ENCODE measurements around the gene DCST1. TPM values are rescaled to one million over a fixed set of nuclear protein-coding genes. Genes with fewer than 3 reads are reported as not detected.
A peak's percentile ranks its signal among the peaks of the same experiment; 100 is the strongest.

The DCST1 gene
- total and polyA plus RNA-seq, 2 of the 13 experiments (the other 11 are each of a cell fraction or from before 2014, with no cell fraction given) = 0.04 TPM; not detected in 1

DNA sequence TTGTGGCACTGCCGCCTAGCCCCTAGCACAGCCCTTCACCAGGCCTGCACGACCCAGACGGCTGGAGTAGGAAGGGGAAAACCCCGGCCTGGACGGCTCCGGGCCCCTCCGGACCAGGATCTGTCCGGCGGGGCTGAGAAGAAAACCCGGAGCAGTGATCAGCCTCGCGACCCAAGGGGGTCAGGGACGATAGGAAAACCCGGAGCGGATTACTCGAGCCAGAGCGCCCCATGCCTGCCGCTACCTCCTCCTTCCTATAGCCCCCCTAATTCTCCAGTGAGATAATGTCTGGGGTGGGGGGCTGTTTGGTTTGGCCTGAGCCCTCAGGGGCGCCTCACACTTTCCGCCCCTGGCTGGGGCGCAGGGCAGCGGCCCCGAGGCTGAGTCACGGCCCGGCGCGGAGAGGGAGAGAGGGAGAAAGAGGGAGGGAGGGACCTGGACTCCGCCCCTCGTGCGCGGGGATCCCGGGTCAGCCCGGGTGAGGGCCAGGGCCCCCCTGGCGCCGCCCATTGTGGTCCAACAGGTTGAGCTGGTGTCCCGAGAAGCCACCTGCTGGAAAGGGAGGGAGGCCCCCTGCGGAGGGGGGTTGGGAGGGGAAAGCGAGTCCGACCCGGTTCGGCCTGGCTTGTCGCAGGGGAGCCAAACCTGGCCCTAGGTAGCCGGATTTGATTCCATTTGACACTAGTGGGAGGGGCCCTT lies 32.7 kb upstream of the DCST1 start (continued):
- 0 out of 2 replicates have a peak, but pooled peaks have one; percentile 56 for TF ChIP-seq ZNF839 (CRISPR knock-in tag; IDR thresholded peaks at IDR 0.05; ENCODE audit: borderline replicate concordance)
- TF ChIP-seq, protein P1, sequence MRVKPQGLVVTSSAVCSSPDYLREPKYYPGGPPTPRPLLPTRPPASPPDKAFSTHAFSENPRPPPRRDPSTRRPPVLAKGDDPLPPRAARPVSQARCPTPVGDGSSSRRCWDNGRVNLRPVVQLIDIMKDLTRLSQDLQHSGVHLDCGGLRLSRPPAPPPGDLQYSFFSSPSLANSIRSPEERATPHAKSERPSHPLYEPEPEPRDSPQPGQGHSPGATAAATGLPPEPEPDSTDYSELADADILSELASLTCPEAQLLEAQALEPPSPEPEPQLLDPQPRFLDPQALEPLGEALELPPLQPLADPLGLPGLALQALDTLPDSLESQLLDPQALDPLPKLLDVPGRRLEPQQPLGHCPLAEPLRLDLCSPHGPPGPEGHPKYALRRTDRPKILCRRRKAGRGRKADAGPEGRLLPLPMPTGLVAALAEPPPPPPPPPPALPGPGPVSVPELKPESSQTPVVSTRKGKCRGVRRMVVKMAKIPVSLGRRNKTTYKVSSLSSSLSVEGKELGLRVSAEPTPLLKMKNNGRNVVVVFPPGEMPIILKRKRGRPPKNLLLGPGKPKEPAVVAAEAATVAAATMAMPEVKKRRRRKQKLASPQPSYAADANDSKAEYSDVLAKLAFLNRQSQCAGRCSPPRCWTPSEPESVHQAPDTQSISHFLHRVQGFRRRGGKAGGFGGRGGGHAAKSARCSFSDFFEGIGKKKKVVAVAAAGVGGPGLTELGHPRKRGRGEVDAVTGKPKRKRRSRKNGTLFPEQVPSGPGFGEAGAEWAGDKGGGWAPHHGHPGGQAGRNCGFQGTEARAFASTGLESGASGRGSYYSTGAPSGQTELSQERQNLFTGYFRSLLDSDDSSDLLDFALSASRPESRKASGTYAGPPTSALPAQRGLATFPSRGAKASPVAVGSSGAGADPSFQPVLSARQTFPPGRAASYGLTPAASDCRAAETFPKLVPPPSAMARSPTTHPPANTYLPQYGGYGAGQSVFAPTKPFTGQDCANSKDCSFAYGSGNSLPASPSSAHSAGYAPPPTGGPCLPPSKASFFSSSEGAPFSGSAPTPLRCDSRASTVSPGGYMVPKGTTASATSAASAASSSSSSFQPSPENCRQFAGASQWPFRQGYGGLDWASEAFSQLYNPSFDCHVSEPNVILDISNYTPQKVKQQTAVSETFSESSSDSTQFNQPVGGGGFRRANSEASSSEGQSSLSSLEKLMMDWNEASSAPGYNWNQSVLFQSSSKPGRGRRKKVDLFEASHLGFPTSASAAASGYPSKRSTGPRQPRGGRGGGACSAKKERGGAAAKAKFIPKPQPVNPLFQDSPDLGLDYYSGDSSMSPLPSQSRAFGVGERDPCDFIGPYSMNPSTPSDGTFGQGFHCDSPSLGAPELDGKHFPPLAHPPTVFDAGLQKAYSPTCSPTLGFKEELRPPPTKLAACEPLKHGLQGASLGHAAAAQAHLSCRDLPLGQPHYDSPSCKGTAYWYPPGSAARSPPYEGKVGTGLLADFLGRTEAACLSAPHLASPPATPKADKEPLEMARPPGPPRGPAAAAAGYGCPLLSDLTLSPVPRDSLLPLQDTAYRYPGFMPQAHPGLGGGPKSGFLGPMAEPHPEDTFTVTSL (CRISPR knock-in tag; IDR thresholded peaks at IDR 0.05; ENCODE audit: borderline replicate concordance) = no peak
- no peak for TF ChIP-seq ZNF761 (CRISPR knock-in tag; conservative IDR thresholded peaks at IDR 0.05)
- peak; percentile 70; the same call in 1 of the 2 replicates for TF ChIP-seq SMAD1 (CRISPR knock-in tag; IDR thresholded peaks at IDR 0.05; ENCODE audit: borderline replicate concordance, low read depth)
- no peak for TF ChIP-seq ZNF296 (CRISPR knock-in tag; conservative IDR thresholded peaks at IDR 0.05)
- no peak for TF ChIP-seq ZNF678 (CRISPR knock-in tag; IDR thresholded peaks at IDR 0.05)
- TF ChIP-seq TMF1 (CRISPR knock-in tag; IDR thresholded peaks at IDR 0.05; ENCODE audit: low read depth) = peak; percentile 47
- TF ChIP-seq HIVEP1 (CRISPR knock-in tag; IDR thresholded peaks at IDR 0.05) = peak; percentile 99
- TF ChIP-seq ZNF614 (CRISPR knock-in tag; IDR thresholded peaks at IDR 0.05; ENCODE audit: borderline replicate concordance) = peak; percentile 85; the same call in 1 of the 2 replicates
- TF ChIP-seq, protein P2, sequence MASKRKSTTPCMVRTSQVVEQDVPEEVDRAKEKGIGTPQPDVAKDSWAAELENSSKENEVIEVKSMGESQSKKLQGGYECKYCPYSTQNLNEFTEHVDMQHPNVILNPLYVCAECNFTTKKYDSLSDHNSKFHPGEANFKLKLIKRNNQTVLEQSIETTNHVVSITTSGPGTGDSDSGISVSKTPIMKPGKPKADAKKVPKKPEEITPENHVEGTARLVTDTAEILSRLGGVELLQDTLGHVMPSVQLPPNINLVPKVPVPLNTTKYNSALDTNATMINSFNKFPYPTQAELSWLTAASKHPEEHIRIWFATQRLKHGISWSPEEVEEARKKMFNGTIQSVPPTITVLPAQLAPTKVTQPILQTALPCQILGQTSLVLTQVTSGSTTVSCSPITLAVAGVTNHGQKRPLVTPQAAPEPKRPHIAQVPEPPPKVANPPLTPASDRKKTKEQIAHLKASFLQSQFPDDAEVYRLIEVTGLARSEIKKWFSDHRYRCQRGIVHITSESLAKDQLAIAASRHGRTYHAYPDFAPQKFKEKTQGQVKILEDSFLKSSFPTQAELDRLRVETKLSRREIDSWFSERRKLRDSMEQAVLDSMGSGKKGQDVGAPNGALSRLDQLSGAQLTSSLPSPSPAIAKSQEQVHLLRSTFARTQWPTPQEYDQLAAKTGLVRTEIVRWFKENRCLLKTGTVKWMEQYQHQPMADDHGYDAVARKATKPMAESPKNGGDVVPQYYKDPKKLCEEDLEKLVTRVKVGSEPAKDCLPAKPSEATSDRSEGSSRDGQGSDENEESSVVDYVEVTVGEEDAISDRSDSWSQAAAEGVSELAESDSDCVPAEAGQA (IDR thresholded peaks at IDR 0.05; ENCODE audit: low read depth) = peak; percentile 37; the same call in 1 of the 2 replicates
- TF ChIP-seq, protein P2 (CRISPR knock-in tag; IDR thresholded peaks at IDR 0.05; ENCODE audit: borderline replicate concordance) = no peak
- TF ChIP-seq CEBPG (CRISPR knock-in tag; IDR thresholded peaks at IDR 0.05) = peak; percentile 6; the same call in 1 of the 2 replicates
- TF ChIP-seq THYN1 (CRISPR knock-in tag; IDR thresholded peaks at IDR 0.05; ENCODE audit: borderline replicate concordance, low read depth) = no peak; the same call in 1 of the 2 replicates
- TF ChIP-seq MED8 (CRISPR knock-in tag; IDR thresholded peaks at IDR 0.05; ENCODE audit: insufficient replicate concordance) = peak; percentile 93
